Upper lobe of right lung (tissue), 1 donor: Measurements from ENCODE around the gene ZNRD2. TPM values are rescaled to one million over a fixed set of nuclear protein-coding genes. Genes with fewer than 3 reads are reported as not detected.

ENCODE experiments used
- ATAC-seq: fragments of 200-7000 bp; cut with Tn5 transposase; one replicate; pipeline ENCODE4 v1.9.1; 2020; ENCODE audit warnings: mild to moderate bottlenecking, moderate library complexity
- DNase-seq: peaks from one replicate; pipeline ENCODE4 v3.0.0-alpha.2; 2020
- H3K27ac ChIP-seq: fragments of 200-600 bp; one replicate; pipeline ENCODE4 v1.8.0; 2022
- H3K27me3 ChIP-seq: fragments of 200-600 bp; one replicate; pipeline ENCODE4 v1.8.0; 2022; ENCODE audit warnings: mild to moderate bottlenecking
- H3K36me3 ChIP-seq: fragments of 200-600 bp; one replicate; pipeline ENCODE4 v1.8.0; 2022
- H3K4me1 ChIP-seq: fragments of 200-600 bp; one replicate; pipeline ENCODE4 v1.8.0; 2022
- H3K4me3 ChIP-seq: fragments of 200-600 bp; one replicate; pipeline ENCODE4 v1.8.0; 2022; ENCODE audit warnings: mild to moderate bottlenecking
- H3K9me3 ChIP-seq: fragments of 200-600 bp; one replicate; pipeline ENCODE4 v1.8.0; 2022
- intact Hi-C: fragments of 100-400 bp; cut with DNase I; formaldehyde crosslinking; loops from one replicate; pipeline ENCODE4 v1.11.0; 2022
- total RNA-seq: library from RNA; stranded (reverse); fragmentation: NEBNext Ultra II Directional; extraction: Animal tissue kit (Norgen Biotek cat#: 25700); gene quantifications from one replicate; pipeline ENCODE4 v1.2.1, GENCODE V29; 2021
- TF ChIP-seq, protein P1 (sequence below): fragments of 200-600 bp; IDR thresholded peaks from one replicate; pipeline ENCODE4 v1.8.0; 2022; ENCODE audit warnings: antibody characterized with exemption
- donor health status: DM: no; HTN: yes; CAD: no; lungs with severe emphysema.

ZNRD2 gene
- total RNA-seq, 1 donor from 2014 or later: 24.0 TPM

DNA sequence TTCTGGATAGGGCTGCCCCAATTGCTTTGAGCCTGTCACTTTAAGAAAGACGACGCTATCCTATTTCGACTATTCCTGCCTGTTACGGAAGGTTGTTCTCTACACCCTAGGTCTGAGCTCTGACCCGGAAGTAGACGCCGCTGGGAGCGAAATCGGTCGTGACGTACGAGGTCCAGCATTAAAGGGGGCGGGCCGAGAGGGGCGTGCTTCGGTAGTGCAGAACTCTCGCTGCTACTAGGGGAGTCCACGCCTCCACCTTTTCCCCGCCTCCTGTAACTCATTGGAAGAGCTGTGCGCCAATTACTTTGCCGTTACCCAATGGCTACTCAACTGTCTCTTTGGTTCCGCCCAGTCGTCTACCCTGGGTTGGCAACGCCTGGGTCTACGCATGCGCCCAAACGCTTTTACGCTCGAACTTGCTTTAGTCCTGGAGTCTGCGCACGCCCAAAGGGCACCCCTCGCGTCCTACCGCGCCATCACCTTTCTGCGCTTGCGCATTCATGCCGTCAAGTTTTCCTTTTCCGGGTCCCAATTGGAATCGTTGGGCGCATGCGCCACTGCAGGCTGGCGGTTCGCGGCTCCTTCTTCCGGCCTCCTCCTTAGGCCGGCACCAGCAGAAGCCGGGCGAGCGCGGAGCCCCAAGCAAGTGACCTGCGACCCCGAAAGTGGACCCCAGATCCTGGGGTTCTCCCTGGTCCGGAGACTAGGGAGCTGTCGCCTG lies 45.1 kb downstream of the ZNRD2 start, which contains the start of gene PCNX3:
PCNX3 (plus strand) TSS at position 548 of the 721 bp plus-strand sequence. CDS start 536 bp downstream, outside the sequence.
- Histone ChIP-seq H3K36me3 (peaks cover 39% of the 10 kb centered on the region), H3K4me3 (peak within 1 kb of the TSS; percentile 93), H3K4me1 (peaks cover 35% of the 10 kb centered on the region), H3K27me3 (no peaks in the 10 kb centered on the region), H3K9me3 (no peaks in the 10 kb centered on the region), H3K27ac (peak within 1 kb of the TSS; percentile 95)
- TF ChIP-seq, protein P1, sequence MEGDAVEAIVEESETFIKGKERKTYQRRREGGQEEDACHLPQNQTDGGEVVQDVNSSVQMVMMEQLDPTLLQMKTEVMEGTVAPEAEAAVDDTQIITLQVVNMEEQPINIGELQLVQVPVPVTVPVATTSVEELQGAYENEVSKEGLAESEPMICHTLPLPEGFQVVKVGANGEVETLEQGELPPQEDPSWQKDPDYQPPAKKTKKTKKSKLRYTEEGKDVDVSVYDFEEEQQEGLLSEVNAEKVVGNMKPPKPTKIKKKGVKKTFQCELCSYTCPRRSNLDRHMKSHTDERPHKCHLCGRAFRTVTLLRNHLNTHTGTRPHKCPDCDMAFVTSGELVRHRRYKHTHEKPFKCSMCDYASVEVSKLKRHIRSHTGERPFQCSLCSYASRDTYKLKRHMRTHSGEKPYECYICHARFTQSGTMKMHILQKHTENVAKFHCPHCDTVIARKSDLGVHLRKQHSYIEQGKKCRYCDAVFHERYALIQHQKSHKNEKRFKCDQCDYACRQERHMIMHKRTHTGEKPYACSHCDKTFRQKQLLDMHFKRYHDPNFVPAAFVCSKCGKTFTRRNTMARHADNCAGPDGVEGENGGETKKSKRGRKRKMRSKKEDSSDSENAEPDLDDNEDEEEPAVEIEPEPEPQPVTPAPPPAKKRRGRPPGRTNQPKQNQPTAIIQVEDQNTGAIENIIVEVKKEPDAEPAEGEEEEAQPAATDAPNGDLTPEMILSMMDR: no peak
- intact Hi-C loops: no loop called here
- DNase-seq (peak; percentile 100), ATAC-seq (peak; percentile 86)

DNA sequence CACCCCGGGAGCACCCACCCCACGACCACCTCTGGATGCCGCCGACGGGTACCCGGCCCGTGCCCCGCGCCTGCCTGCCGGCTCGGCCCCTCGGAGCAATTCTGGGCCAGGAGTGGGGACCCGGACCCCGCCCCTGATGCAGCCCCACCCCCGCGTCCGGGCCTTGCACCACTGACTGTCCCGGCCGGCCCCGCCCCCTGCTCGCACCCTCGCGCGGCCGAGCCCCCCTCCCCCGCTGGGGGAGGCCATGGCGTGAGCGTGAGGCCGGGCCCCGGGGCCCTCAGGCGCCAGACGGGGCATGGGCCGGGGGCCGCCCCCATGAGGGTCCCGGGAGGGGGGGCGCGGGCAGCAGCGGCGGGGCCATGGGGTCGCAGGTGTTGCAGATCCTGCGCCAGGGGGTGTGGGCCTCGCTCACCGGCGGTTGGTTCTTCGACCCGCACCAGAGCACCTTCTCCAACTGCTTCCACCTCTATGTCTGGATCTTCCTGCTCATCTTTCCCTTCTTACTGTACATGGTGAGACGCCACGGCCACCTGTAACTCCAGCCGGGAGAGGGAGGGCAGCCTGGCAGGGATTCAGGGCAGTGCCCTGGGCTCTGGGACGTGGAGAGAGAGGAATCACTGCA lies 45.8 kb downstream of the ZNRD2 start:
- intact Hi-C loops: no loop called here
- Histone ChIP-seq H3K4me1 (peaks cover 29% of the 10 kb centered on the region), H3K27ac (peak overlapping the region; percentile 87), H3K9me3 (no peaks in the 10 kb centered on the region), H3K27me3 (no peaks in the 10 kb centered on the region), H3K4me3 (peak overlapping the region; percentile 90), H3K36me3 (peaks cover 39% of the 10 kb centered on the region)
- peak; percentile 0 for ATAC-seq
- DNase-seq: no peak
- TF ChIP-seq, protein P1: no peak

DNA sequence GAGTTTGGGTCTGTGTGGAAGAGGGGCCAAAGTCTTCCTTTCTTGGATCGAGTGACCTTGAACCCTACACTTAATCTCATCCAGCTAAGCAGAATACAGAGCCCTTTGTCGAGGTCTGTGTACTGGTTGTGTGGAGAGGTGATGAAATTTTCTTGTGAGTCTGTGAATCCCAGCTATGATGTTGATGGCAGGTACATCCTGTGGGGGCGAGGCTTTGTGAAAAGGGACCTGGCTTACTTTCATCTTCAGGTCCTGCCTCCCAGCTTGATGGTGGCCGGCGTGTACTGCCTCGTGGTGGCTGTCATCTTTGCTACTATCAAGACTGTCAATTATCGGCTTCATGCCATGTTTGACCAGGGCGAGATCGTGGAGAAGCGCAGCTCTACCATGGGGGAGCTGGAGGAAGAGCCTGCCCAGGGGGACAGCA lies 46.3 kb downstream of the ZNRD2 start:
- no peak for DNase-seq
- no peaks in the 10 kb centered on the region for H3K9me3 ChIP-seq
- peak overlapping the region; percentile 90 for H3K4me3 ChIP-seq
- TF ChIP-seq, protein P1: no peak
- intact Hi-C loops: no loop called here
- peaks cover 29% of the 10 kb centered on the region for H3K4me1 ChIP-seq
- no peak for ATAC-seq
- H3K27me3 ChIP-seq: no peaks in the 10 kb centered on the region
- peaks cover 44% of the 10 kb centered on the region for H3K36me3 ChIP-seq
- peak overlapping the region; percentile 87 for H3K27ac ChIP-seq

DNA sequence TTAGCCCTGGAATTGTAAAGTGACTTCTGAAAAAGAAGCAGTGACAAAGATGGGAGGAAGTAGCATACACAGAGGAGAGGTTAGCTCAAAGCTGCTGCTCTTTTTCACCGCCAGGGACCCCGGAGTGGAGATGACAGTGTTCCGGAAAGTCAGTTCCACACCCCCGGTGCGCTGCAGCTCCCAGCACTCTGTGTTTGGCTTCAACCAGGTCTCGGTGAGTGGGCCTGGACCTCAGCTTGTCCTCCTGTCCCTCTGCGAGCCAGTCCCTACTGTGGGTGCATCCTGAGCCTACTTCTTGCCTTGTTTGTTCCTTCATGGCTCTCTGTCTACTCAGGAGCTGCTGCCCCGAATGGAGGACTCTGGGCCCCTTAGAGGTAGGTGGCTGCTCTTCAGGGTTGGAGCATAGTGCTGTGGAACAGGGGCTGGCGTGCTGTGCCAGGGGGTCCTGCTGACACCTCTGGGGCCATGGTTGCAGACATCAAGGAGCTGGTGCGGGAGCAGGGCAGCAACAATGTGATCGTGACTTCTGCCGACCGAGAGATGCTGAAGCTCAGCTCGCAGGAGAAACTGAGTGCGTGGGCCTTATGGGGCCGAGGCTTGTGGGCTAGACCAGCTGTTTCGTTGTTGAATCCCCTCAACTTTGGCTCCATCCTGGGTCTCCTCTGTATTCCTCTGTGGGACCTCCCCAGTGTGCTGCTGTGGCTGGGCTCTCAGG lies 47.0 kb downstream of the ZNRD2 start:
- intact Hi-C loops: no loop called here
- Histone ChIP-seq H3K27me3 (no peaks in the 10 kb centered on the region), H3K9me3 (no peaks in the 10 kb centered on the region), H3K4me1 (peaks cover 22% of the 10 kb centered on the region), H3K27ac (no peak overlapping the region), H3K36me3 (peaks cover 45% of the 10 kb centered on the region), H3K4me3 (no peak overlapping the region)
- ATAC-seq: no peak
- DNase-seq: no peak
- TF ChIP-seq, protein P1: no peak

DNA sequence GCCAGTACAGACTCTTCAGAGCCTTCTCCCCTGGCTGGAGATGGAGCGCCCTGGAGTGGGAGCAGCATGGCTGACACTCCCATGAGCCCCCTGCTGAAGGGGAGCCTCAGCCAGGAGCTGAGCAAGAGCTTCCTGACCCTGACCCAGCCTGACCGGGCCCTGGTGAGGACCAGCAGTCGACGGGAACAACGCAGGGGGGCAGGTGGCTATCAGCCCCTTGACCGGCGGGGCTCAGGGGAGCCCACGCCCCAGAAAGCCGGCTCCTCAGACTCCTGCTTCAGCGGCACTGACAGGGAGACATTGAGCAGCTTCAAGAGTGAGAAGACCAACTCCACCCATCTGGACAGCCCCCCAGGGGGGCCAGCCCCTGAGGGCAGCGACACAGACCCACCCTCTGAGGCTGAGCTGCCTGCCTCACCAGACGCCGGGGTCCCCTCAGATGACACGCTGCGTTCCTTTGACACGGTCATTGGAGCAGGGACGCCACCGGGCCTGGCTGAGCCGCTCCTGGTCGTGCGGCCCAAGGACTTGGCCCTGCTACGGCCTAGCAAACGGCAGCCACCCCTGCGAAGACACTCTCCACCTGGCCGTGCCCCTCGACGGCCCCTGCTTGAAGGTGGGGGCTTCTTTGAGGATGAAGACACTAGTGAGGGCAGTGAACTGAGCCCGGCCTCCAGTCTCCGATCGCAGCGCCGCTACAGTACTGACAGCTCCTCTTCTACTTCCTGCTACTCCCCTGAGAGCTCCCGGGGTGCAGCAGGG lies 47.9 kb downstream of the ZNRD2 start:
- Histone ChIP-seq H3K27ac (no peak overlapping the region), H3K9me3 (no peaks in the 10 kb centered on the region), H3K4me1 (peaks cover 14% of the 10 kb centered on the region), H3K36me3 (peaks cover 44% of the 10 kb centered on the region), H3K4me3 (no peak overlapping the region), H3K27me3 (no peaks in the 10 kb centered on the region)
- ATAC-seq (no peak), DNase-seq (no peak)
- intact Hi-C loops: no loop called here
- TF ChIP-seq, protein P1: no peak
